PC-9 (cell line): ENCODE results near the gene INSYN2B.

Source experiments
- CTCF ChIP-seq: fragments of 200-600 bp; sonication (generic); conservative IDR thresholded peaks from 2 replicates; pipeline ENCODE4 v1.6.1; 2017; ENCODE audit warnings: mixed run types, antibody characterized with exemption, mild to moderate bottlenecking, moderate library complexity
- EZH2 ChIP-seq: fragments of 200-600 bp; sonication (generic); IDR thresholded peaks from 2 replicates; pipeline ENCODE4 v1.8.0; 2017; ENCODE audit warnings: antibody characterized with exemption, low read depth

GRCh38 chr5:170021506-170021905, 41.2 kb upstream of the INSYN2B start:
- TF ChIP-seq EZH2 (no peak), CTCF (no peak)
